Keratinocyte (primary cell): Measurements from ENCODE around the gene CCM2.

ENCODE experiments used
- CTCF ChIP-seq, 3 experiments: IDR thresholded peaks in 1 of 3; conservative IDR thresholded peaks in 1 of 3; optimal IDR thresholded peaks in 1 of 3; 2 replicates in 2 of 3; 3 replicates in 1 of 3; pipeline versions ENCODE3 to v1.5.1; 2011; ENCODE audit warnings: low read length in 3 of 3, mild to moderate bottlenecking in 3 of 3, moderate library complexity in 2 of 3, control low read depth in 1 of 3, inconsistent platforms in 1 of 3; ENCODE audit not compliant: insufficient read depth in 2 of 3; ENCODE audit errors: extremely low read depth in 1 of 3
- EZH2 ChIP-seq: IDR thresholded peaks from one replicate; pipeline ENCODE4 v1.6.1; 2012; ENCODE audit warnings: inconsistent platforms, mild to moderate bottlenecking, low read length, moderate library complexity

DNA sequence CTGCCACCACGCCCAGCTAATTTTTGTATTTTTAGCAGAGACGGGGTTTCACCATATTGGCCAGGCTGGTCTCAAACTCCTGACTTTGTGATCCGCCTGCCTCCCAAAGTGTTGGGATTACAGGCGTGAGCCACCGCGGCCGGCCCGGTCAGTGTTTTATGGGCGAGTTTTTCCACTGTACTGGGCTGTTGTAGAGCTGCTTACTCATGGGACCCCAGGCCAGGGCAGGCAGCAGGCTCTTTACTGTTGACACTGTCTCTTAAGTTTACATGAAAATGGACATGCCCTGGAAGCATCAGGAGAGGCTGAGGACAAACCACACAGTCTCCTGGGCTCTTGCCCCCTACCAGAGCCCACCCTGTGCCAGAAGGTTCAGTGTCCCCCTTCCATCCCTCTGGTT, 77.6 kb downstream of the CCM2 start:
- TF ChIP-seq CTCF (optimal IDR thresholded peaks at IDR 0.05 in 1 of 3, IDR thresholded peaks at IDR 0.05 in 1 of 3, conservative IDR thresholded peaks at IDR 0.05 in 1 of 3; ENCODE audit: extremely low read depth in 1 of 3, insufficient read depth in 2 of 3, low read length in 3 of 3) = no peak
- TF ChIP-seq EZH2 = no peak
